Measurements from ENCODE around the gene EIF4B.

EIF4B gene

GRCh38 chr12:53057816-53058500 is 51.7 kb downstream of the EIF4B start:
- DNase-seq (ENCODE audit: low read depth): no peak

DNA sequence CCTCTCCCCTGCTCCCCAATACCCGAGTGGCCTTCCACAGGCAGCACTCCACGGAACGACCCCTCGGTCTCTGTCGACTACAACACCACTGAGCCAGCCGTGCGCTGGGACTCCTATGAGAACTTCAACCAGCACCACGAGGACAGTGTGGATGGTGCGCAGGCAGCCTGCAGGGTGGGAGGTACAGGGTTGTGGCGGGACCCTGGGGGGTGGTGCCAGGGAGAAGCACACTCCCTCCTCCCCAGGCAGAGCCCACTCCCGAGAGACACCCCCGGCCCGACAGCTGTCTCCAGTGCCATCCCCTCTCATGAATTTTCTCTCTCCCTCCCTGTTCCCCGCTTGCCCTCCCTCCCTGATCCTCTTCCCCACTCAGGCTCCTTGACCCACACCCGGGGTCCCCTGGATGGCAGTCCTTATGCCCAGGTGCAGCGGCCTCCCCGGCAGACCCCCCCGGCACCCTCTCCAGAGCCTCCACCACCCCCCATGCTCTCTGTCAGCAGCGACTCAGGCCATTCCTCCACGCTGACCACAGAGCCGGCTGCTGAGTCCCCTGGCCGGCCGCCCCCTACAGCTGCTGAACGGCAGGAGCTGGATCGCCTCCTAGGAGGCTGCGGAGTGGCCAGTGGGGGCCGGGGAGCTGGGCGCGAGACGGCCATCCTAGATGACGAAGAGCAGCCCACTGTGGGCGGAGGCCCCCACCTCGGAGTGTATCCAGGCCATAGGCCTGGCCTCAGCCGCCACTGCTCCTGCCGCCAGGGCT is 52.6 kb downstream of the EIF4B start:
- no peak for DNase-seq (ENCODE audit: low read depth)

DNA sequence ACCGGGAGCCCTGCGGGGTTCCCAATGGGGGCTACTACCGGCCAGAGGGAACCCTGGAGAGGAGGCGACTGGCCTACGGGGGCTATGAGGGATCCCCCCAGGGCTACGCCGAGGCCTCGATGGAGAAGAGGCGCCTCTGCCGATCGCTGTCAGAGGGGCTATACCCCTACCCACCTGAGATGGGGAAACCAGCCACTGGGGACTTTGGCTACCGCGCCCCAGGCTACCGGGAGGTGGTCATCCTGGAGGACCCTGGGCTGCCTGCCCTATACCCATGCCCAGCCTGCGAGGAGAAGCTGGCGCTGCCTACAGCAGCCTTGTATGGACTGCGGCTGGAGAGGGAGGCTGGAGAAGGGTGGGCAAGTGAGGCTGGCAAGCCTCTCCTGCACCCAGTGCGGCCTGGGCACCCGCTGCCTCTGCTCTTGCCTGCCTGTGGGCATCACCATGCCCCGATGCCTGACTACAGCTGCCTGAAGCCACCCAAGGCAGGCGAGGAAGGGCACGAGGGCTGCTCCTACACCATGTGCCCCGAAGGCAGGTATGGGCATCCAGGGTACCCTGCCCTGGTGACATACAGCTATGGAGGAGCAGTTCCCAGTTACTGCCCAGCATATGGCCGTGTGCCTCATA is 53.3 kb downstream of the EIF4B start:
- no peak for DNase-seq (ENCODE audit: low read depth)

DNA sequence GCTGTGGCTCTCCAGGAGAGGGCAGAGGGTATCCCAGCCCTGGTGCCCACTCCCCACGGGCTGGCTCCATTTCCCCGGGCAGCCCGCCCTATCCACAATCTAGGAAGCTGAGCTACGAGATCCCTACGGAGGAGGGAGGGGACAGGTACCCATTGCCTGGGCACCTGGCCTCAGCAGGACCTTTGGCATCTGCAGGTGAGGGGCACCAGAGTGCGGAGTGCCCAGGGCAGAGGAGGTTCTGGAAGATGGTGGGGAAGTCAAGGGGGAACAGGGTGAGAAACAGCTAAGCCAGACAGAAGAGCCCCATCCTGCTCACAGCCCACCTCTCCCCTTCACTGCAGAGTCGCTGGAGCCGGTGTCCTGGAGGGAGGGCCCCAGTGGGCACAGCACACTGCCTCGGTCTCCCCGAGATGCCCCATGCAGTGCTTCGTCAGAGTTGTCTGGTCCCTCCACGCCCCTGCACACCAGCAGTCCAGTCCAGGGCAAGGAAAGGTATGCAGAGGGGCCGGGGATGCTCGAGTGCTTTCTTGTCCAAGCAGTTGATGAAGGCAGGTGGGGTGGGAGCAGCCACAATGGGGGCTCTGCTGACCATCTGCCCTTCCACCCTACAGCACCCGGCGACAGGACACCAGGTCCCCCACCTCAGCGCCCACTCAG is 53.9 kb downstream of the EIF4B start:
- no peak for DNase-seq (ENCODE audit: low read depth)

- no peak for DNase-seq (ENCODE audit: low read depth)
Measured at GRCh38 chr12:53060721-53061276, 54.5 kb downstream of the EIF4B start.

DNA sequence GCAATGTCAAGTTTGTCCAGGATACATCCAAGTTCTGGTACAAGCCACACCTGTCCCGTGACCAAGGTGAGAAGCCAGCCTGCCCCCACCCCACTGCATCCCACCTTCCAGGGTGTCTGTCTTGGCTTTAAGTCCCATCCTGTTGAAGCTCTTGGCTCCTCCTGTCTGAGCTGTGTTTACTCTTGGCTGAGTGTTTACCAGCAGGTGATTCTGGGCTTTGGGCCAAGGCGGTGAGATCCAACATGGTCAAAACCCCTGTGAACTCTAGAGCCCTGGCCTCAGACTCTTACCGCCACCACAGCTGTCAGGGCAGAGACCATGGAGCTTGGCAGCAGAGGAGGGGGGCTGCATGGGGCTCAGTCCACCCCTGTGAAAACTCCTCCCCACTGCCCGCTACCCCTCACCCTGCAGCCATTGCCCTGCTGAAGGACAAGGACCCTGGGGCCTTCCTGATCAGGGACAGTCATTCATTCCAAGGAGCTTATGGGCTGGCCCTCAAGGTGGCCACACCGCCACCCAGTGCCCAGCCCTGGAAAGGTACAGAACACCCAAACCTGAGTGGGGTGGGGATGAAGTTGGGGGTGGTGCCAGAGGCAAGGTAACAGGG is 55.3 kb downstream of the EIF4B start:
- DNase-seq (ENCODE audit: low read depth): no peak

DNA sequence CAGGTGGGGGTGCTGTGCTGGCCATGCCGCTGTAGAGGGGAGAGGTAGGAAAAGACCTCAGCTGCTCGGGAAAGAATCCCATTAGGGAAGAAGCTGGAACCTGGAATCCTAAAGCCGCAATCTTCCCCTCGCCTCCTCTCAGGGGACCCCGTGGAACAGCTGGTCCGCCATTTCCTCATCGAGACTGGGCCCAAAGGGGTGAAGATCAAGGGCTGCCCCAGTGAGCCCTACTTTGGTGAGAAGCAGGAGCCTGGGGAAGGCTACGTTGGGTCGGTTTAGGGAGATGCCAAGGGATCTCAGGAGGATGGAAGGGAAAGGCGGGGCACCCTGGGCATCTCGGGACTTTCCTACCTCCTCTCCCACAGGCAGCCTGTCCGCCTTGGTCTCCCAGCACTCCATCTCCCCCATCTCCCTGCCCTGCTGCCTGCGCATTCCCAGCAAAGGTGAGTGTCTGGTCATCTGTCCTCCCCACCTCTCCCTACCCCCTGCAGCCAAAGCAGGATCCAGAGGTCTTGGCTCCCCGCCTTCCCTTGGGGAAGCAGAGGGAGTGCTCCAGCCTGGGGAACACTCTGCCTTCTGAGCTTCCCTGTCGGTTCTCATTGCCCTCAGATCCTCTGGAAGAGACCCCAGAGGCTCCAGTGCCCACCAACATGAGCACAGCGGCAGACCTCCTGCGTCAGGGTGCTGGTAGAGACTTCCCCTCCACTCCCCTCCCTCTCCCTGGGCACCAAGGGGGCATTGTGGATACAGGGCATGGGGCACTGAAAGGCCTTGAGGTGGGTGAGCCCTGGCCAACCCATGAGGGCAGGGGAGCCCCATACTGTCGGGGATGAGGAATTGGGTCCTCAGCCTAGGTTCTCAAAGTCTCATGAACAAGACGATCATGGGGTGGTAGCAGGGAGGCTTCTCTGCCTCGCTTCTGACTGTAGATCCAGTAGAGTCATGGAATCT is 56.0 kb downstream of the EIF4B start:
- DNase-seq (ENCODE audit: low read depth): no peak

DNA sequence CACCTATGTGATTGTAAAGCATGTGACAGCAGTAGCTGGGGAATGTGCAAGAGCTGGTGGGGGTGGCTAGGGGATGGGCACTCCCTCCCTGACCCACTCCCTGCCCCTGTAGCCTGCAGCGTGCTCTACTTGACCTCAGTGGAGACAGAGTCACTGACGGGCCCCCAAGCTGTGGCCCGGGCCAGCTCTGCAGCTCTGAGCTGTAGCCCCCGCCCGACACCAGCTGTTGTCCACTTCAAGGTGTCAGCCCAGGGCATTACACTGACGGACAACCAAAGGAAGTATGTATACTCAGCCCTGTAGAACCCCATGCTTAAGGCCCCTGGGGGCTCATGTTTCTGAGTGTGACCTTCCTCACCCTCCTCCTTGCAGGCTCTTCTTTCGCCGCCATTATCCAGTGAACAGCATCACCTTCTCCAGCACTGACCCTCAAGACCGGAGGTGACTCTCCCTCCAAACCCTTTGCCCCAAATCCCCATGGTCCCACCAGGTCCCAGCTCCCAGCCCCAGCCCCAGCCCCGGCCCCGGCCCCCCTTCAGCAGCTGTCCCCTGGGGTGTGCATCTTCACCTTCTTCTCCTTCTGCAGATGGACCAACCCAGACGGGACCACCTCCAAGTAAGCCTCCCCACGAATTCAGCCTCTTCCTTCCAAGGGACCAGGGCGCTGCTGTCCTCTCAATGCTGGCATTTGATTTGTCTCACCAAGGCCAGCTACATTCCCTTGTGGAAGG is 56.9 kb downstream of the EIF4B start:
- no peak for DNase-seq (ENCODE audit: low read depth)

DNA sequence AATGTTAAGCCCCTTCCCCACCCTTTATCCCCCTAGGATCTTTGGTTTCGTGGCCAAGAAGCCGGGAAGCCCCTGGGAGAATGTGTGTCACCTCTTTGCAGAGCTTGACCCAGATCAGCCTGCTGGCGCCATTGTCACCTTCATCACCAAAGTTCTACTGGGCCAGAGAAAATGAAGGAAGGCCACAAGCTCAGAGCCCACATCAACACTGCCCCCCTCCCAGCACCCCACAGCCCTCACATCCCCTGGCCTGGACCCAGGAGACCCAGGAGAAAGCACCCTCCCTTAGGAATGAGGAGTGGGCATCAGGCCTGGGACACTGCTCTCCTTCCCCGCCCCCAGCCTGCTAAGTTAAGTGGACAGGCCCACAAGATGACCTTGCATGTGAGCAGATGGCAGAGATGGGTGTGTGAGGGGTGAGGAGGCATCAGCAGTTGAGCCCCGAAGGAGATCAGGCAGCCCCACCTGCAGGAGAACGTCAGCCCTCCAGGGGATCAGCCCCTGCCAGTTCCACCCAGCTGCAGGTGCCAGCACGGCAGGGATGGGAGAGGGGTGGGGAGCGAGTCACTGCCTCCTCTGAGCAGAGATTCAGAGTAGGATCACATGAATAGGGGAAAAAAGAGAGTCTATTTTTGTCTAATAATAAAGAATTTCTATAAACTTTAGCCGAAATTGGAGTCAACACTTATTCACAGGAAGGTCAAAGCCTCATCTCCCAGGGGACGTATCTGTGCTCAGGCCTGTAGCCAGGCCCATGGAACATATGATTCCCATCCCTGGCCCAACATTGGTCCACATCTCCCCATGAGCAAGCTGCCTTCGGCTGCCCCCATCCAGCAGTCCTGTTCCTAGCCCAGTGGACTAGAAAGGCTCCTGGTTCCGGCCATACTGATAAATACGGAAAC is 57.7 kb downstream of the EIF4B start:
- no peak for DNase-seq (ENCODE audit: low read depth)

DNA sequence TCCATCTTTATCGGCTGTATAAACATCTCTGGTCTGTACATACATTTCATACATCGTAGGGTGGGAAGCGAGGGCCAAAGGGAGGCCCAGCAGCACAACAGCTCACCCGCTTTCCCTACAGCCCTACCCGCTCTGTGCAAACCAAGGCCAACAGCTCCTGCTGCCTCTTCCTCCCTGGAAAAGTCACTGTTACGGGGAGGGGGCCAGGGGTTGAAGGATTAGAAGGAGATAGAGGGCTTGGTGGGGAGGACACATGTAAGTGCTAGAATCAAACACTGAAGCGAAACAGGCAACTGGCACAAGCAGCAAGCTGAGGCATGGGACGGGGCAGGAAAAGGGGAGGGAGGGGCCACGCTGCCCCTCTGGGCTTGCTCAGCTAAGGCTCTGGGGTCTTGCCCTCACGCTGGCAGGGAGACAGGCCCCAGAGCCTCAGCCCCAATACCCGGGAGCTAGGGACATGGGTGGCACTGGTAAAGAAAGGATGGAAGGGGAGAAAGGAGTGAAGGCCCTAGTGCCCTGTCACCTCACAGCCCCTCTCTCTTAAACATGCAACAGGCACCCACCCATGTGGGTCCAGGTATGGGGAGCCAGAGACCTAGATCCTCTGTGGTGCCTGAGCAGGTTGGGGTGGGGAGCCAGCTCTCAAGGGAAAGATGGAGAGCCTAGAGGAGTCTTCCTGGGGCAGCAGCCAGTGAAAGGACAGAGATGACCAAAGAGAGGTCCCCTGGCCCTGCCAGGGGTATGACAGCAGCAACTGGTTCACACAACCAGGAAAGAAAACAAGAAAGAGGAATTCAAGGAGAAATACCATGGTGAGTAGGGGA is 58.6 kb downstream of the EIF4B start:
- DNase-seq (ENCODE audit: low read depth): no peak

DNA sequence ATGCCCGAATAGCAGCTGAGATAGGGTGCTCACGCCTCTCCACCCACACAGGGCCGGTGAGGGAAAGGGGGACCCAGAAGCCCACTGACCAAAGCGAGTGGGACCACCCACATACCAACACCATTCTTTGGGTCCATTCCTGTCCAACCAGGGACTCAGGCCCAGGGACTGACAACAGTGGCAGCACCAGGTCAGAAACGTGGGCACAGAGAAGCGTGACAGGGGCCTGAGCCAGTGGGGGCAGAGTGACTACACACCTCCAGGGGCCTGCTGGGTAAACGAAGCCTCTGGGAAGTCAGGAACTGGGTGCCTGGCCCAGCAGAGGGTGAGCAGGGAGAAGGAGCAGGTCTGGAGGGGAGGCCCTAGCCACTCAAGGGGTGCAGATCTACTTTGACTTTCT is 59.2 kb downstream of the EIF4B start:
- DNase-seq (ENCODE audit: low read depth): no peak

- no peak for DNase-seq (ENCODE audit: low read depth)
Measured at GRCh38 chr12:53065975-53066931, 60.0 kb downstream of the EIF4B start.

GRCh38 chr12:53067074-53067992 is 61.1 kb downstream of the EIF4B start:
- DNase-seq (ENCODE audit: low read depth): no peak

GRCh38 chr12:53067993-53068770 is 61.9 kb downstream of the EIF4B start:
- no peak for DNase-seq (ENCODE audit: low read depth)

All from GM04503 (cell line).